NCI-H1436 treated with DMSO at 0.1 percent for 48 hours (cell line): ENCODE data around the gene GHITM.
"Not testable (repeated sequence)": the region's sequence is repeated elsewhere in the genome, so short reads cannot be mapped to it uniquely, and the experiment has no call there.

ENCODE experiments used
- DNase-seq: peaks from one replicate; lab custom pipeline; 2025; lab: John Stamatoyannopoulos, UW

GHITM gene

GRCh38 chr10:84176836-84177474 is 37.6 kb downstream of the GHITM start:
- no peak for DNase-seq

DNA sequence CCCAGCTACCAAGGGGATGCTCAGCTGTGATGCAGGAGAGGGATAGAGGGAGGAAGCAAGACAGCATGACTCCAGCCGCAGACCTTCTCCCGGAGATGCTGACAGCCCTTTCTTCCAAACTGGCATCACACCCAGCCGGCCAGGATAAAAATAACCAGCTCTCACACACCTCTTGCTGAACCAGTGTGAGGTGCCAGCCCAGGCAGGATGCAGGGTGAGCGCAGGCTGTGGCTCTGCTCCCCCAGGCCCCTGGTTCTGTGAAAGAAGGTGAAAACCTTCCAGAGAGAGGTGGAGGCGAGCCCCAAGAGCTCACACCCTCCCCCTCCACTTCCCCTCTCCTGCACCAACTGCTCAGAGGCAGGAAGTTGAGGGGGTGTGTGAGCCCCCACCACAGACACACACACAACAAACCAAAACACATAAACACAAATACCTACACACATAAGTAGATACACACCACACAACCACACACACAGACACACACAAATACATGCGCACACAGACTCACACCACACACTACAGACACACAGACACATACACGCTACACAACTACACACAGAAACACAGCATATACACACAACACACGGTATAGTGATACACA is 38.3 kb downstream of the GHITM start:
- no peak for DNase-seq

DNA sequence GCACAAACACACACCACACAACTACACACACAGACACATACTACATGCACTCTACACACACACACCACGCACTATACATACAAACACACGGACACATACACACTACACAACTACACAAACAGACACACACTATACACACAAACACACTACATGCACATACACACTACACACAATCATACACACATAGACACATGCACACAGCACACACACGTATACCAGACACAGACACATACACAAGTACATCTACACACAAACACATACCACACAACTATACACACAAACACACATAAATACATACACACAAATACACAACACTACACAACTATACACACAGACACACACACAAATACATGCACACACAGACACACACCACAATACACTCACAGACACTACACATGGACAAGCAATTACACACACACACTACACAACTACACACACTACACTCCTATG is 38.9 kb downstream of the GHITM start:
- no peak for DNase-seq

DNA sequence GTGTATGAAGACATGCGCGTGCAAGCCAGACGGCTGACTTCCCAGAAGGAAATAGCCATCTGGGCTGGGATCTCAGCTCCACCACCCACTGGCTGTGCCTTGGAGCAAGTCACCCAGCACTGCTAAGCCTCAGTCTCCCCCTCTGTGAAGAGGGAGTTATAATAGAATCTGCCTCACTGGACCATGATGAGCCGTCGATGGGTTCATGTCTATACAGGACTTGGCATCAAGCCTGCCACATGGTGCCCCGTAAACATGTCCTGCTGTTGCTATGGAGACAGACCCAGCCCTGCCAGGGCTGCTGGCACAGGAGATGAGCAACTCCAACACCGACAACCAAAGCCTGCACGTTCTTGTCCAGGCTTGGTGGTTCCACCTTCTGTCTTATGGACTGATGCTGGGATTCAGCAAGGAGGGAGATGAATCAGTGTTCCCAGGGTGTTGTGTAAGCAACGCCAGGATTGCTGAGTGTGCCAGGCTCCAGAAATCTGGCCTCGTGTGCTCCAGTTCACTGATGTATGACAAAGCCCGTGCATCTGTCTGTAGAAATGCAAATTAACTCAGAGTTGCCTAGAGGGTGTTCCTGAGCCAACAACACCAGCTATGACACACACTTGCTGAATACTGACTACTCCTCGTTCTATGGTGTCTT is 39.9 kb downstream of the GHITM start:
- DNase-seq: no peak

DNA sequence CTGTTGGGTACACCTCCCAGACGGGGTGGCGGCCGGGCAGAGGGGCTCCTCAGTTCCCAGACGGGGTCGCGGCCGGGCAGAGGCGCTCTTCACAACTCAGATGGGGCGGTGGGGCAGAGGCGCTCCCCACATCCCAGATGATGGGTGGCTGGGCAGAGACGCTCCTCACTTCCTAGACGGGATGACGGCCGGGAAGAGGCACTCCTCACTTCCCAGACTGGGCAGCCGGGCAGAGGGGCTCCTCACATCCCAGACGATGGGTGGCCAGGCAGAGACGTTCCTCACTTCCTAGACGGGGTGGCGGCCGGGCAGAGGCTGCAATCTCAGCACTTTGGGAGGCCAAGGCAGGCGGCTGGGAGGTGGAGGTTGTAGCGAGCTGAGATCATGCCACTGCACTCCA is 41.1 kb downstream of the GHITM start:
- DNase-seq: not testable (repeated sequence)

DNA sequence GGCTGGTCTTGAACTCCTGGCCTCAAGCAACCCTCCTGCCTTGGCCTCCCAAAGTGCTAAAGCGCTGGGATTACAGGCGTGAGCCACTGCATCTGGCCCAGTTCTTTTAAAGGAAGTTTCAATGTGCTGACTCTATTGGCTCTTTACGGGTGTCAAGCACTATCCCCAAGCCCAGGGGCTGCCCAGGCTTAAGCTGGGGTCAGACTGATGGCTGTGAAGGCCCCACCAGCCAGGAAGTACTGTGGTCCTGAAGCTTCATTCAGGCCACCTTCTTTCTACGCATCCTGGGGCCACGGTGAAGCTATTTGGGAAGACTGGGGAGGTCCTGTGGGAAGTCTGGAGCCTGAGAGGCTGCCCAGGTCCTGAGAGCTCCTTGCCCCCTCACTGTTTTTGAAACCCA is 42.3 kb downstream of the GHITM start:
- no peak for DNase-seq

DNA sequence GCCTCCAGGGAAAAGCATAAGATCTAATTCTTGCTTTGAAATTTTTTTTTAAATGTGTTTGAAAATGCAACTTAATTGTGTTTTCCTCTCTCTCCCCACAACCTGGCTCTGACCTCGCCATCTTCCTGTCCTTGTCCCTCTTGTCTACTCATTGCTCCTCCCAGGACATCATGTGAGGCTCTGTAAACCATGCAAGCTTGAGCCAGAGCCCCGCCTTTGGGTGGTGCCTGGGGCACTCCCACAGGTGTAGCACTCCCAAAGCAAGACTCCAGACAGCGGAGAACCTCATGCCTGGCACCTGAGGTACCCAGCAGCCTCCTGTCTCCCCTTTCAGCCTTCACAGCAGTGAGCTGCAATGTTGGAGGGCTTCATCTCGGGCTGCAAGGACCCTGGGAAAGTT is 45.2 kb downstream of the GHITM start:
- DNase-seq: no peak

- DNase-seq: no peak
These were observed 46.3 kb downstream of the GHITM start for GRCh38 chr10:84185526-84186175.

GRCh38 chr10:84188815-84189214 is 49.5 kb downstream of the GHITM start:
- DNase-seq: no peak

- DNase-seq: no peak
These were observed 51.3 kb downstream of the GHITM start for GRCh38 chr10:84190621-84191020.

GRCh38 chr10:84191106-84191505 is 51.8 kb downstream of the GHITM start:
- no peak for DNase-seq

DNA sequence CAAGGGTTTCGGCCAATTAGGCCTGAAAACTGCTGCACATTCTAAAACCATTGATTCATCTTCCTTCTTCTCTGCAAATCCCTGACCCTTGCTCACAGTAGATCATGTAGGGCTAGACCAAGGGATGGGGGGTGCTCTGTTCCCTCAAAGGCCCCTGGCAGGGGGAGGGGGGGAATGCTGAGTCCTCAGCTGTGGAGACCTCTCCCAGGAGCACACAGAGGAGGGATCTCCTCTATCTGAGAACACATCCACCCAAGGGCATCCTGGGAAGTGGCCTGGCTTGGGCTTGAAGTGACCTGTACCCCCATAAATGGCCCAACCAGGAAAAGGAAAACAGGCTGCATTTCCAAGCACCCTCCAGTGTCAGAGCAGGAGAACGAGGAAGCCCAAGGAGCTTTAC is 54.0 kb downstream of the GHITM start:
- no peak for DNase-seq

GRCh38 chr10:84193846-84194423 is 54.6 kb downstream of the GHITM start:
- no peak for DNase-seq

- DNase-seq: no peak
These were observed 55.2 kb downstream of the GHITM start, which contains the start of gene CDHR1 for GRCh38 chr10:84194424-84195043. Gene CDHR1, plus strand, starts transcription at chr10:84194537. Its CDS starts 224 bp downstream, at chr10:84194761.

DNA sequence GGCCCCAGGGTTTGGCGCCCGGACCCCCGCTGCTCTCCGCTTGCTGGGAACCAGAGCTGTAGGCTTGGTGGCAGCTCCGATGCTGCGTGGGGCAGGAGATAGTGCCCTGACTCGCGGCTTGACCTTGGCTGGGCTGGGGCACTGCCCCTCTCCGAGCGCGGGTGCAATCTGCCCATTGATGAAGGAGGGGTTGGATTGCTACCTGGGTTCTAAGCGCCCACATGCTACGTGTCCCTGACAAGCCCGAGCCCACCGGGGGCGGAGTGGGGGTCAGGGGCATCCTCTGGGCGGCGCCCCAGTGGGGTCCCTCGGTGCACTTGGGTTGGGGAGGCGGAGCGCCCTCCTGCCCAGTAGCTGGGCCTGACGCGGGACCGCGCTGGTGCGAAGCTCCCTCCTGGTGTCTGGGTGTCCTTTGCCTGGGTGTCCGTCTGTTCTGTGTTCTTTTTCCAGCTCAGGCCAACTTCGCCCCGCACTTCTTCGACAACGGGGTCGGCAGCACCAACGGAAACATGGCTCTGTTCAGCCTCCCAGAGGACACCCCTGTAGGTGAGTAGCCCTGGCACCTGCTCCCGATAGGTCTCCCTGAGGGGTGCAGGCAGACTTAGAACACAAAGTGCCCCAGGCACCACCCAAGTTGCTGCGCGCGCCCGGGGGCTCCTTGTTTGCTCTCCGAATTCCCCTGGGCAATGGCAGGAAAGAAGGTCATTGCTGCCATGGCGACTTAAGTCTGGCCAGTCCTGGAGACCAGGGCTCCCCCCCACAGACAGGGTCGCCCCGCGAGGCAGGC is 55.9 kb downstream of the GHITM start:
- DNase-seq: no peak

DNA sequence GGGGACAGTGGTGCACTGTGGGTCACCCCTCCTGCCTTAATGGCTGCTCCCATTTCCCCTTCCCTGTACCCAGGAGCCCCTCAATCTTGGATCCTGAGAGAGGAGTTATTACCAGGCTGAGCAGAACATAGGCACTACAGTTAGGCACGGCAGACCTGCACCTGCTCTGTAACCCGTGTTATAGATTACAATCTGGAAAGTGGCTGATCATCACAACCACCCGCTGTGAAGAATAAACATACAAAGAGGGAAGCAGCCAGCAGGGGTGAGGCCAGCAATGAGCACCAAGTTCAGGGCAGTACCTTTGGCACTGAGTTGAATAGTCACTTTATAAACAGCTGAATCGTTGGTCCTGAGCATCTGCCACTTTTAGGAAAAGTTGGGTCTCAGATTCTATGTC is 56.8 kb downstream of the GHITM start:
- DNase-seq: no peak

GRCh38 chr10:84196941-84197340 is 57.6 kb downstream of the GHITM start:
- no peak for DNase-seq

DNA sequence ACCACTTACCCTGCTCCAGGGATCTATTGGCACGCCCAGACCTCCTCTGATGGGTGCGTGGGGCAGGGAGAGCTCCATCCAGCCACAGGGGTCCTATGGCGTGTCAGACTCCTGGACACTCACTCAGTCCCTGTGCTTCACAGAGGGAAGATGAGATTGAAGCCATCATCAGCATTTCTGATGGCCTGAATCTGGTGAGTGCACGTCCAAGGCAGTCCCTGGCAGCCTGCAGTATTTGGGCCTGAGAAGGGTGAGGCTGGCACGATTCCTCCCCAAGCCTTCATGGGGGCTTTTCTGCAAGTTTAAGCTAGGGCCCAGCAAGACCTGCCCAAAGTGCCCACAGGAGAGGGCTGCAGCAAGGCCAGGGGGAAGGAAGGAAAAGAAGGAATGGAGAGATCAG is 58.3 kb downstream of the GHITM start:
- DNase-seq: no peak

DNA sequence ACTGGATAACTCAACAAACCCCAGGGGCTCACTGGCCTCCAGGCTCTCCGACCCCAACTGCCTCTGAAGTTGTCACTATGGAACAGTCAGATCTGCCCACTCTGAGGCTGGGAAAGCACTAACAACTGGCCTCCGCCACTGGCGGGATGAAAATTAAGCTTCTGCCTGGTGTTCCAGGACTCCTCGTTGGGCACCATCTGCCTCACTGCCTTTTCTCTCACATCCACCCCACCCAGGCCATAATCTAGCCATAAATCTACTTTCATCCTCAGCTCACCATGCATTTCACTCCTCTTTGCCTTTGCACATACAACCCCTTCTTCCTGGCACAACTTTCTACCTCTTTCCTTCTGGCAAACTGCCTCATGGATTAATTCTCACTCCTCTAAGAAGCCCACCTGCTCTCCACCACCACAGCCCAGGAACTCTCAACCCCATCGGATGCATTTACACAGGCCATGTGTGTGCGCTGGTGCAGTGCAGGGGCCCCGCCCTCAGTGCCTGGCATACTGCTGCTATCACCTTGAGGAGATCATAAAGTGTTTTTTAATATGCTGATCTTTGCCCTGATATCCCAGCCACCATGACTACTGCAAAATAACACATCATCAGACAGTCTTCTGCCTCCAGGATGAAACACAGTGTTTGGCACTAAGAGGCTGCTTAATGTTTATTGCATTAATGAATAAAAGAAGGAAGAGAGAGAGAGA is 59.1 kb downstream of the GHITM start:
- no peak for DNase-seq

GRCh38 chr10:84200537-84201243 is 61.4 kb downstream of the GHITM start:
- no peak for DNase-seq
